Thyroid gland (tissue), 4 donors: Measurements from ENCODE around the gene FHIT.

Experiments used
- CTCF ChIP-seq, 6 experiments: fragments of 200-600 bp in 3 of 6; fragments of 450-650 bp in 3 of 6; sonication (generic) in 3 of 6; IDR thresholded peaks; one replicate each; pipeline ENCODE4 v1.5.1; 2016 to 2019; ENCODE audit warnings: antibody characterized with exemption in 6 of 6, mild to moderate bottlenecking in 2 of 6, inconsistent platforms in 1 of 6, moderate library complexity in 1 of 6
- POLR2A ChIP-seq, 2 donors: fragments of 450-650 bp; IDR thresholded peaks; one replicate each; pipeline ENCODE4 v1.6.1; 2017; ENCODE audit warnings: antibody characterized with exemption in 2 of 2, mild to moderate bottlenecking in 2 of 2, moderate library complexity in 1 of 2

- TF ChIP-seq CTCF (IDR thresholded peaks at IDR 0.05) = no peak
- TF ChIP-seq POLR2A (IDR thresholded peaks at IDR 0.05) = no peak
Measured at GRCh38 chr3:60650171-60650570, 601.1 kb downstream of the FHIT start.
